Measurements from ENCODE around the gene CDK19. TPM values are rescaled to one million over a fixed set of nuclear protein-coding genes. Genes with fewer than 3 reads are reported as not detected.

Gene CDK19
- total RNA-seq, 4 donors from 2014 or later, result 7.8 to 15.0 (median 9.8) TPM

GRCh38 chr6:110564703-110565421, 250.4 kb downstream of the CDK19 start:
- DNase-seq (ENCODE audit: low spot score) (no peak), ATAC-seq (ENCODE audit: low FRiP score) (no peak)
- TF ChIP-seq CTCF (IDR thresholded peaks at IDR 0.05), result no peak

DNA sequence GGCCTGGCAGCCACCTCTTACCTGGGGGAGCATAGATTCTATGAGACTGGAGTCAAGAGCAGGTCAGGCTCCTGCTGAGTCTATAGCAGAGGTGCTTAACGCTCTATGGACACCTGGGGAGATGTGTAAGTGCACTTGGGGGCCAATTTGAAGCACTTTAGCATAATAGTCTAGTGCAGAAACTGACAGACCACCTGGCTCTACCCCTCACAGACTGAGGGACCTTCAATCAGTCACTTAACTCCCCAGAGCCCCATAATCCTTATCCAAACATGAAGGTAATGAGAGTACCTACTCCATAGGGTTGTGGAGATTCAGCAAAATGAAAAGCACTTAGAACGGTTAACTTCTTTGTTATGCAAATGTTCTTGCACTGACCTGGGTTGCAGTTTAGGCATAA, 251.6 kb downstream of the CDK19 start:
- no peak for ATAC-seq (ENCODE audit: low FRiP score)
- no peak for DNase-seq (ENCODE audit: low spot score)
- TF ChIP-seq CTCF (IDR thresholded peaks at IDR 0.05), result no peak

- ATAC-seq (ENCODE audit: low FRiP score), result no peak
- DNase-seq (ENCODE audit: low spot score), result no peak
- no peak for TF ChIP-seq CTCF (IDR thresholded peaks at IDR 0.05)
Observed at GRCh38 chr6:110562316-110562915, 252.9 kb downstream of the CDK19 start.

DNA sequence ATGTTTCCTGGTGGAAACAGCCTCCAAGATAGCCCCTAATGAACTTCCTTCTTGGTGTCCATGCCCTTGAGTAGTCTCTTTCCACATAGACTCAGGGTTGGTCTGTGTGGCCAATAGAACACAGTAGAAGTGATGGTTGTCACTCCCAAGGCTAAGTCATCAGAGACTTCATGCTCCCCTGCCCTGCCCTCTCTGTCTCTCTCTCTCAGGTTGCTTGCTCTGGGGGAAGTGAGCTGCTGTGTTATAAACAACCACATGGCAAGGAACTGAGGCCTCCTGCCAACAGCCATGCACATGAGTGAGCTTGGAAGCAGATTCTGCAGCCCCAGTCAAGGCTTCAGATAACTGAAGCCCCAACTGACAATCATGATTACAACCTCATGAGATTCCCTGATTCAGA, 253.6 kb downstream of the CDK19 start:
- ATAC-seq (ENCODE audit: low FRiP score) (no peak), DNase-seq (ENCODE audit: low spot score) (no peak)
- no peak for TF ChIP-seq CTCF (IDR thresholded peaks at IDR 0.05)

GRCh38 chr6:110561008-110561396, 254.3 kb downstream of the CDK19 start:
- no peak for TF ChIP-seq CTCF (IDR thresholded peaks at IDR 0.05)
- DNase-seq (ENCODE audit: low spot score), result no peak
- no peak for ATAC-seq (ENCODE audit: low FRiP score)

DNA sequence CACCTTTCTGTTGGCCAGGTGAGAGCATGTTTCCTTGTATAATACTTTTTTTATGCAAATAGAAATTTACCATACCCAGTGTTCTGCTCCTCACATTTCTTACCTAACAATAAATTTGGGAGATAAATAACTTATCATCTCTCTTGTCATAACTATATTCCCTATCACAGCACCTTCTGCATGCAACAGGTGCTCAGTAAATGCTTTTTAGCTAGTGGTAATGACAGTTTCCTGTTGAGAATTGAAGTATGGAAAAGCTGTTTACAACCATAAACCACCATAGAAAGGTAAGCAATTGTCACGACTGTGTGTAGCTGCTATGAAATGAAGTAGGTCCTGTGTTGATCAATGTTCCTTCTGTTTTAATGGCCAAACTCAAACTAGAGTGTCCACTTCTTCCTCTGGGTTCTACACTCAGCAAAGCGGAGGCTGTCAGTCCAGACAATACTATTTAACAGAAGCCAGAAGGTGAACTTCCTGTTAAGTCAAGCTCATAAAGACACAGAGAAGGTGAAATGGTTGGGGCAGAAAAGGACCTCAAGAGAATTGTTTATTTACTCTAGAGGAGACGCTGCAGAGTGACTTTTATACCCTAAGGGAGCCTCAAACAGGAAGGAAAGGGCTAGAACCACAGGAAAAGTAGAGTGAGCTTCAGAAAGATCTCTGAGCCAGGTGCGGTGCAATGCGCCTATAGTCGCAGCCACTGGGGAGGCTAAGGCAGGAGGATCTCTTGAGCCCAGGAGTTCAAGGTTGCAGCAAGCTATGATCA, 254.8 kb downstream of the CDK19 start:
- no peak for ATAC-seq (ENCODE audit: low FRiP score)
- no peak for DNase-seq (ENCODE audit: low spot score)
- TF ChIP-seq CTCF (IDR thresholded peaks at IDR 0.05), result no peak

Small RNA genes within 50 kb of the gene (small RNA-seq; reads per million reads assigned to genes)
- gene RNU6-1115P, result not detected
- gene RNU6-957P, result not detected
- not detected for gene SNORA40C

Other genes starting within 250 kb of the CDK19 start
- 100 to 1,000 TPM in 2 of 4 donors, 10 to 100 TPM in 2; 66.0 to 229 (median 90.0) TPM for gene AMD1, start 59.3 kb upstream of the CDK19 start, total RNA-seq
- 10 to 100 TPM; 26.2 to 48.8 (median 34.7) TPM for gene GTF3C6, start 143.2 kb upstream of the CDK19 start, total RNA-seq
- 10 to 100 TPM; 22.7 to 53.4 (median 27.9) TPM for gene RPF2, start 166.6 kb upstream of the CDK19 start, total RNA-seq